NCI-H146 treated with DMSO at 0.1 percent for 48 hours (cell line): ENCODE measurements around the gene TUBA8.

Experiments
- DNase-seq: peaks from one replicate; lab custom pipeline; 2025; ENCODE audit not compliant: unreplicated experiment; lab: John Stamatoyannopoulos, UW

Gene TUBA8

DNA sequence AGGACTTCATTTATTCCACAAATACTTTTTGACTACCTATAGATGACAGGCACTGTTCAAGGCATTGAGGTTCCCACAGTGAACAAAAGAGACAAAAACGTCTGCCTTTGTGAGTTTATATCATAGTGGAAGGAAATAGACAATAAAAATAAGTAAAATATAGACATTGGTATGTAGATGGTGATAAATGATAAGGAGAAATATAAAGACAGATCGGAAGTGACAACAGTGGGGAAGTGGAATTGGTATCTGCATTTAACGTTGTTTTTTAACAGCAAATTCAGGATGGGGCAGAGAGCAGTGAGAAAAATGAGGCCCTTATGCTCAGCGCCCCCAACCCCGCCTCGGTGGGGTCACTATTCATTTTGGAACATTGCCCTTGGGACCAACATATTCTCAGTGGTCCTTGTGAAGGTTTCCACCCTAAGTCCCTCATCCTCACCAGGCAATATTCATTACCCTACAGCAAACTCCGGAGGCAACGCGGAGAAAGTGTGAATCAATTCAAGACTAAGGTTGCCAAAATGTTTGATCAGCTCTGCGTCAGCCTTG lies 33.4 kb upstream of the TUBA8 start:
- DNase-seq: no peak

DNA sequence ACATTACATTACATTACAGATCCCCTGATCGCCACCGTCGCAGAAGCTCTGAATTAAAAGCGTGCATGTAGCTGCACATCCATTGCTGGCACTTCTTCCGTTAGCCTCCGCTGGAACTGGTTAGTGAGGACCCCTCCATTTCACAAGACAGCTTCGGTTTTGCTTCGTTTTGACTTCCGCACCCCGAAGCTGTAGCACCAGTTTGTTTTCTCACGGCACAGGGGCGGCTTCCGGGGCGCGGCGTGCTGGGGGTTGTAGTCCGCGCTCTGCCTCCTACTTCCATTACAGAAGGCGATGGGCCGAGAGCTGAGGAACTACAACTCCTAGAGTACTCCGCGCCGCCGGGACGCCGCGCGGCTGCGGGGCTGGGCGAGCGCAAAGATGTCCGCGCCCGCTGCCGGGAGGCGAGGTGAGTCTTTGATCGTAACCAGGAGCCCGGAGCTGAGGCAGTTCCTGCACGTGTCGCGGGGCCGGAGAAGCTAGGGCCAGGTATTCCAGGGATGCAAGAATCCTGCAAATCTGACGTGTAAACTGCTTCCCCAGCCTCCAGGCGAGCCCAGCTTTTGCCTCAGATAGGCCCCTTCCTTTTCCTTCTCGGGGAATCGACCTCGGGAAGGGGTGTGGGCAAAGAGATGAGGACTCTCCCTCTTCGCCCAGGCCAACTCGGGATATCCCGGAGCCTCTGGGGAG lies 32.8 kb upstream of the TUBA8 start, which contains the start of gene PEX26:
Gene PEX26 (plus strand): TSS at position 352 of the 690 bp plus-strand sequence. CDS start 387 bp downstream, outside the sequence.
- DNase-seq: peak; percentile 77

DNA sequence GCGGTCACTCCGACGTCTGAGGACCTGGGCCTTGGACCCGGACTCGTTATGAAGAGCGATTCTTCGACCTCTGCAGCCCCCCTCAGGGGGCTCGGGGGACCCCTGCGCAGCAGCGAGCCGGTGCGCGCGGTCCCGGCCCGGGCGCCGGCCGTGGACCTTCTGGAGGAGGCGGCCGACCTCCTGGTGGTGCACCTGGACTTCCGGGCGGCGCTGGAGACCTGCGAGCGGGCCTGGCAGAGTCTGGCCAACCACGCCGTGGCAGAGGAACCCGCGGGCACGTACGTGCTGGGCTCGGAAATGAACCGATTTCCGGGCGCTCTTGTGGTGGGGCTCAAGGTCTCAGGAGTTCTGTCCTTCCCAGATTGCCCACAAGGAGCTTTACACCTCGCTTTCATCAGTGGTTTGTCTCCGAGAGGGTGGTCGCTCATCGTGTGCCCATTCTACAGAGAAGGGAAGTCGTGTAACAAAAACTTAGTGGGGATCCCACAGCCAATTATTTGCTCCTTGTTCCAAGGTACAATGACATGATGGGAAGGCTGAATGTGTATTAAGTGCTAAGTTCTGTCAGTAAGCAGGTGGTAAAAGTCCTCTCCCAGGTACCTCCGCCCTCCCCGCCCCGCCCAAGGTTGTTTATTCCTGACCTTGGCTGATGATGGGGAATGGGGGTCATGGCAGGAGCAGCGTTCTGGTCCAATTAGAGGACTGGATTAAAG lies 32.1 kb upstream of the TUBA8 start:
- no peak for DNase-seq

DNA sequence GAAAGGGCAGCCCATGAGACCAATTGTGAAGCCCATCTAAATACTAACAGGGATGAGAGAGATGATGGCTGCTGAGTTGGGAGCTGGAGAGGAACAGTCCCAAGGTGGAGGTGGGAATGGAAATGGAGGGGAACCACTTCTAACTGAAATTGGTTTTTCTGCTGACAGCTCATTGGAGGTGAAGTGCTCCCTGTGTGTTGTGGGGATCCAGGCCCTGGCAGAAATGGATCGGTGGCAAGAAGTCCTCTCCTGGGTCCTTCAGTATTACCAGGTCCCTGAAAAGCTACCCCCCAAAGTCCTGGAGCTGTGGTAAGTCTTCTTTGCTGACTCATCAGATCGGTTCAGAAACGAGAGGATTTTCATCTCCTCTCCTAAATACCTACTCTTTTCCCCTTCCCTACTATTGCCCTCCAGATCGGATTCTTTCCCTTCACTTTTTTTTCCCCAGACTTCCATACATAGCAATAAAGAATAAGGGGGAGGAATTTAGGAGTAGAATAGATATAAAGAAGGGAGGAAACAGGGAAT lies 30.8 kb upstream of the TUBA8 start:
- no peak for DNase-seq

DNA sequence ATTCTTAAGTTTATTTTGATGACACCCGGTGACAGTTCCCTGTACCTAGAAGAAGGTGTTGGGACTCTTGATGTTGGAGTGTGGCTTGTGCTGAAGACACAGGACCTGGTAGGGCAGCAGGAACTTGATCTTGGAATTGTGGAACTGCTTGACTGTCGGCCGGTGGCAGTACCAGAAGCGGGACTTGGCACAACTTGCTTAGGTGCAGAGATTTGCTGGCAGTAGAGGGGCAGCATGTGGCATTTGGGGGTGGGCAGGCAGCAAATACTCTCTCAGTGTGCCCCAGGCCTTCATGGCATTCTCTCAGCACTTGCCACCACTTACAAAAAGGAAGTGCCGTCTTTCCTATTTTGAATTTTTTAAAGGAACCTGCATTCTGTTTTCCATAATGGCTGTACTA lies 29.2 kb upstream of the TUBA8 start:
- DNase-seq: no peak

DNA sequence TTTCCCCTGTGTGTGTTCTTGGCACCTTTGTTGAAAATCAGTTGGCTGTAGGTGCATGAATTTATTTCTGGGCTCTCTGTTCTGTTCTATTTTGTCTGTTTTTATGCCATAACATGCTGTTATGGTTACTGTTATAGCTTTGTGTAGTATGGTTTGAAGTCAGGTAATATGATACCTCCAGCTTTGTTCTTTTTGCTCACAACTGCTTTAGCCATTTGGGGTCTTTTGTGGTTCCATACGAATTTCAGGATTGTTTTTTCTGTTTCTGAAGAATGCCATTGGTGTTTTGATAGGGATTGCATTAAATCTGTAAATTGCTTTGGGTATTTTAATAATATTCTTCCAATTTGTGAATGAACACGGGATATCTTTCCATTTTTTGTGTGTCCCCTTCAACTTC lies 28.1 kb upstream of the TUBA8 start:
- no peak for DNase-seq

DNA sequence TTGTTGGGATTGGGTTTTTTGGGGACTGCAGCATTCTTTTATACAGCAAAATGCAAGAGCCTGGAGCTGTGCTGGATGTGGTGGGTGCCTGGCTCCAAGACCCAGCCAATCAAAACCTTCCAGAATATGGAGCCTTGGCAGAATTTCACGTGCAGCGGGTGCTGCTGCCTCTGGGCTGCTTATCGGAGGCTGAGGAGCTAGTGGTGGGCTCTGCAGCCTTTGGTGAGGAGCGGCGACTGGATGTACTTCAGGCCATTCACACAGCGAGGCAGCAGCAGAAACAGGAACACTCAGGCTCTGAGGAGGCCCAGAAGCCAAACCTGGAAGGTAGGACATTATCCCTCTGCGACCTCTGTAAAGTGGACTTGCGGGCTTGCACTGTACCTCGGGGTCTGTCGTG lies 27.2 kb upstream of the TUBA8 start:
- no peak for DNase-seq

DNA sequence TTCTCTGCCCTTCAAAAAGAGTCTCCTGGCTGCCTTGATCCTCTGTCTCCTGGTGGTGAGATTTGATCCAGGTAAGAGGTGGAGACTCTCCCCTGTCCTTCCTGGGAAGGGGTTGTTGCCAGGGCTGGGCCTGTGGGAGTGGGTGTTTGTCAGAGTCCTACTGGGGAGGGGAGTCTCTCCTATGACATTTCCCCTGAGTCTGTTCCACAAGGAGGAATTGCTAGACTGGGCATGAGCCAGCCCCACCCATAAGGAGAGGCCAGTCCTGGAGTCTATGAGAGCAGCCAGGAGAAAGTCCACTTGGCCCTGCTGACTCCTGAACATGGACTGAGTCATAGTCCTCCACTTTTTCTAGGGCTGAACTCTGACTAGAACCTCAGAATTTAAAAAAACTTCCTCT lies 25.4 kb upstream of the TUBA8 start:
- DNase-seq: no peak

DNA sequence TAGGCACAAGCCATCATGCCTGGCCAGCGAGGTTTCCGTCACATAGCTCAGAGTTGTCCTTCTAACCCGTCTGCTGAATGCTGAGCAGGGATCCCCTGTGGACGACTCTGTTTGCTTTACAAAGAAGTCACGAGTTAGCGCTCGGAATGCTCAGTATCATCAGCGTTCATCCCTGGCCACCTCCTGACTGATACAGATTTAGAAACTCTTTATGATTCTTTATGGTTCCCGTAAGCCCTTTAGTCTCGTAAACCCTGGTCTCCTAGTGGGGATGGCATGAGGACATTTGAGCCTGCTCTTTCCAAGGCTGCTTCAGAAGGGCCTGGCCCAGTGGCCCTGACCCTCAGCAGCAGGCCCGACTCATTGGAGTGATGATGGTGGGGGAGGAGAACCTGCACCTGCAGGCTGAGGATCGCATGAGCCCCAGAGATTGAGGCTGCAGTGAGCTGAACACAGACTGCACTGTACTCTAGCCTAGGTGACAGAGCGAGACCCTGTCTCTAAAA lies 23.2 kb upstream of the TUBA8 start:
- DNase-seq: no peak

DNA sequence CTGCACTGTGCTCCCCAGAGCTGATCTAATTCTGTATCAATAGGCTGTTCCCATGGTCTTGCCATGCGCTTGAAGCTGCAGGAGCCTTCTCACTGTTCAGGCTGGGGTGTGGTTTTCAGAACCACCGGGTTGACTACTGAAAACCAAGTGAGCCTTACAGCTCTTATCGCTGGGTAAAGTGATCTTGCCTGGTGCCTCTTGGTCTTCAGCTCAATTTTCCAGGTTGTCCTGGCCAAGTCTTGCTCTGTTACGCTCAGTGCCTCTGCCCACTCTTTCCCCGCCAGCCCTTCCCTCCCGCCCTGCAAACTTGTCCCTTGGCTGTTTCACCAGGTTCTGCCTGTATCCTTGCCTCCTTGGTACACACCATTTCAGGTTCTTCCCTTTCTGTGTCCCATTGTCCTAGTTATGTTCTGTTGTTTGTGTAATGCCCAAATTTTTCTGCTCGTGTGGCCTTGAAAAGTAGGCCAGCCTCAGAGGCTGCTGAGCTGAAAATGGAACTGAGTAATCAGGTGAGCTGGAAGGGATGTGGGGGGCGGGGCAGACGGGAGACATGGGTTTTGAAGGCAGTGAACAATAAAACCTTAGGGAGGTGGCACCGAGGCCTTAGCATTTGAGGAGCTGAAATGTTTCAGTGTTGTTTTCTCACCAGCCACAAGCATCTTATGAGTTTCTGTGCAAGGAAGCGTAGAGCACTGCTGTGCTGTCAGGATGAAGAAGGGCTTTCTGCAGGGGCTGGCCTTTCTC lies 21.6 kb upstream of the TUBA8 start:
- DNase-seq: no peak

DNA sequence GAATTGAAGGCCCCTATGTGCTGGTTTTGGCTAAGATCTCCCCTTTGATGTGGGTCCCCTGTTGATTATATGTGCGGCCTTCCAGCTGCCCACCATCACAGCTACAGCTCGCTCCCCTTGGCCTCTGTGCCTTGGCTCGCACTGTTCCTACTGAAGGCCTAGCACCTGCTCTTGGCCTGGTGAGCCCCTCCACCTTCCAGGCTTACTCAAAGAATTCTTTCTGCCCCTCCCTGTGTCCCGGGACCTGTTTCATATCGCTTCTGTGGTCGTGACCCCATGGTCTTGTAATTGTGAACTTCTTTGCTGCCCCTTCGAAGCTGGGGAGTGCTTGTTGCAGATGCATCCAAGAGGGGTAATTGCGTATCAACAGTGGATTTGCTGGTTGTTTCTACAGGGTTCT lies 20.3 kb upstream of the TUBA8 start:
- no peak for DNase-seq

DNA sequence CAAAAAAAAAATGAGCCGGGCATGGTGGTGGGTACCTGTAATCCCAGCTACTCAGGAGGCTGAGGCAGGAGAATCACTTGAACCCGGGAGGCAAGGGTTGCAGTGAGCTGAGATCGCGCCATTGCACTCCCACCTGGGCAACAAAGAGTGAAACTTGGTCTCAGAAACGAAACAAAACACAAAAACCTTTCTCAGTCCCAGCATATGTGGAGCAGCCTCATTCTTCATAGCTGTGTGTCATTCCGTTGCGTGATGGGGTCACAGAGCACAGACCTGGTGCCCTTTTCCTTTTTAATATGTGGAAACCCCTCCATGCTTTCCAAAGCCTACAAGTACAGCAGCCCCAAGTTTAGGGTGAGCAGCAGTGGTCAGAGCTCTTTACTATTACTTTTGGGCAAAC lies 19.1 kb upstream of the TUBA8 start:
- DNase-seq: no peak

DNA sequence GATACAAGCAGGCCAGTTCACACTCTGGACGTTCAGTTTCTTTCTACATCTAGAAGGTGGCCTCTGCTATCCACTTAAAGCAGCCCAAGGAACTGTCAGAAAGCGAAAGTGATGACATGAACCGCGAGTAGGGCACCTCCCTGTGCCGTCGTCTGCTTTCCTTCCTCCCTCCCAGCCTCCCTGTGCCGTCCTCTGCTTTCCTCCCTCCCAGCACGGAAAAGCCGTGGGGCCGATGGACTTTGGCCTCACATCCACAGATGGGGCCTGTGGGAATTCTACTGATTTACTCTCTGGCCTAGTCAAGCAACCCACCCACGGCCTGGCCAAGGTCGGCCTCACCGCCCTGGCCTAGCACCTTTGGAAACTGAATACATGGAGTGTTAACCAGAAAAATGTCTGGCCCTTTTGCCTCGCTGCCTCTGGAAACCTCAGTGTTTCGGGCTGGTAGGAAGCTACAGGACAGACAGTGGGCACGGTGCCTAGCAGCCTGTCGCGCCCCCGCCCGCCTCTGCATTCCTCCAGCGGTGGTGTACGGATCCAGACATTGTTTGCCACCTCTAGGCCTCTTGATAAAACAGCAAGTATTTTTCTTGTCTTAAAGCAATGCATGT lies 18.6 kb upstream of the TUBA8 start:
- DNase-seq: no peak

DNA sequence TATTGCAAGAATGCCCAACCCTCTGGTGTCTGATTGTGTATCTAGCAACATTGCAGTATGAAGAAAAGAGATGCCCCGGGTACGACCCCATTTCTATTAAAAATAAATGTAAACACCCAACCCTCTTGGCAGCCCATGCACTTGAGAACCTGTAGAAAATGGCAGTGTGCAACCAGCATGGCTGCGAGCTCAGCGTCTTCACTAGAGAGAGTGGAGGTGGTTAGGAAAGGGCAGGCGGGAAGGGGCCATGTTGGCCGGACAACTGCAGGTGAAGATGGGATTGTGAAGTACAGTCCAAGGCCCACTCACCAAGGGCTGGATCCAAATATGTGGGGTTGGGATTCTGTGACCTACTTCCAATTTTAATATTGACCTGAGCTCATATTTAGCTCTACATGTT lies 16.9 kb upstream of the TUBA8 start:
- no peak for DNase-seq

DNA sequence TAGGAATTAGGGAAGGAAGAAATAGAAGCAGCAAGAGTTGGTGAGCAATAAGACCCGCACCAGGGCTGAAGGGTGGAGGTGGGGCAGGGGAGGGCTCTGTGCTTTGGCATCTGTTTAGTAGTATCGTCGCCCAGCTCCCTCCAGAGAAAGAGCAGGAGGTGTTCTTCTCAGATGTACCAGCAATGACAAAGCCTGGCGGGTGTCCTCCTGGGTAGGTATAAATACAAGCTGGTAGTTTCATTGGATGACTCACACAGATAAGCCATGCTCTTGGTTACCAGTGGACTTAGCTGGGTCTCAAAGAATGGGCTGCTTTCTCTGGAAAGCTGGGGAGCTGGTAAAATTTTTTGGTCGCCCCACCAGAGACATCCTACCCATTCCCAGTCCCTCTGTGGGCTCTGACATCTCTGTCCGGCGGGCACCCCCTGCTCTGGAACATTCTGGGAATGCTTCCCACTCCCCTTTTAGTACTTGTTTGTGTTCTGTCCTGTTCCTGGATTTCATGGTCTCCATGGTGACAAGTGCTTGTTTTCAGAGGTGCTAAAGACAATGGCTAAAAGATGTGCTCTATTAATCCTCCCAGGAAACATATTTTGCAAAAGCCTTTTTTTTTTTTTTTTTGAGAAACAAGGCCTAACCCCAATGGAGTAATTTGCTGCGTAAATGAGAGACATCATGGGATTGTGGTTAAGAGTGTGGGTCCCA lies 15.4 kb upstream of the TUBA8 start:
- no peak for DNase-seq

DNA sequence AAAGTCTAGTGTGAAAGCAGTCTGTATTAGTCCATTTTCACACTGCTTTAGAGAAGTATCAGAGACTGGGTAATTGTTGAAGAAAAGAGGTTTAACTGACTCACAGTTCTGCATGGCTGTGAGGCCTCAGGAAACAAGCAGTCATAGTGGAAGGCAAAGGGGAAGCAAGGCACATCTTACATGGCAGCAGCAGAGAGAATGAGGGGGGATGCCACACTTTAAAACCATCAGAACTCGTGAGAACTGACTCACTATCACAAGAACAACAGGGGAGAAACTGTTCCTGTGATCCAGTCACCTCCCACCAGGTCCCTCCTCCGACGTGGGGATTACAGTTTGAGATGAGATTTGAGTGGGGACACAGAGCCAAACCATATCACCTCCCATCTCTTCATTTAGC lies 13.8 kb upstream of the TUBA8 start:
- DNase-seq: no peak

DNA sequence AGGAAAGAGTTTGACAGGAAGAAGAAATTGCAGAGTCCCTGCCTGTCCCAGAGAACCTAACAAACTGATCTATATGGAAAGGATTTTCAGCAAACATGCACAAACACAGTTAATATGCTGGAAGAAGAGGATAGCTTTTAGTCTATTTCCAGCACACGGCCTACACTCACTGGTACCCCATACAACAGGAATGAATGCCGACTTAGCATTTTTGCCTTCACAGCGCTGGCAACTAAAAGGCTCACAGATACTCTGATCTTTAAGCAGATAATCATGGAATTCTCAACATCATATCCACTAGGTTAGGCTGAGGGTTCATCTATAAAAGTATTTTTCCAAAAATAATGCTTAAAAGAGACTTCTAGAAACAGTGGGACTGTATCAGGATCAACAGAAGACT lies 9.8 kb upstream of the TUBA8 start:
- DNase-seq: no peak

DNA sequence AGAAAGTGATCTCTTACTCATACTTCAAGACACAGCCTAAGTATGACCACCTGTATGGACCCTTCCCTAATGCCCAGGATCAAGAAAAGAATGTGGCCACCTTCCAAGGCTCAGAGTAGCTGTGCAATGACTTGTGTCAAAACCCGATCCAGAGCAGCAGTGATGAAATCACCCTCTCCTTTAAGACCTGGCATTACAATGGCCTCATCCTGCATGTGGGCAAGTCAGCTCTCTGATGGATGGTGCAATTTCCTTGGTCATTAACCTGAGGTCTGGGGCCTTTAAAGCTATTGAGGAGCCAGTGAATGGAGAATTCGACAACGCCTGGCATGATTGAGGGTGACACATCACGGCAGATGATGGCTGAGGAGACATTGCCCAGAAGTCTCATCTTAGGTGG lies 9.1 kb upstream of the TUBA8 start:
- no peak for DNase-seq

DNA sequence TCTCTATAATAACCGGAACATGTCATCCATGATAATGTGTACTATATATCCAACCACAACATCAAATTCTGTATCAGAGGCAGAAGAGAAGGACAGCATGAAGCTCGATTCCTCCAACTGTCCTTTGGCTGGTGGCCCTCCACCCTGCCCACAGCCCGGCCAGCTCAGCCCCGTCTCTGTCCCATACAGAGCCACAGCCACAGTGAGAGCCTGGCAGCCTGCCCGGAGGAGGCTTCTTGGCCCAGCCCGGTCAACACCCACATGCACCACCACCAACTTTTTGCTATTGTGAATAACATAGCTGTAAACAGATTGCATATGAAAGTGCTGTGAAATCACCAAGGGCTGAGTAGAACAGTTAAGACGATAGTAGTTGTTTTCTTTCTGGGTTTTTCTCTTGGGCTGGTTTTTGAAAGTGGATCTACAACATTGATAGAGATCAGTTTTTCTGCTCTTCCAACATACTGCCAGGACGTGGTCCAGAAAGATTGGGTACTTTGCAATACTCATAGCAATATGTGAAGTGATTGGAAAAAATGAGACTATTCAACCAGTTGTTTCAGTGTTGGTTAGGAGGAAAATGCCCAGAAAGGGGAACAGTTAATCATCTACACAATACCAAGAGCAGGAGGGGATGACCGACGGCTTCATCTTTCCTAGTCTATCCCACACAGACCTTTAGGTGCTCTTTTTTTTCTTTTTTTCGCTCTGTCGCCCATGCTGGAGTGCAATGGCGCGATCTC lies 6.9 kb upstream of the TUBA8 start:
- no peak for DNase-seq

DNA sequence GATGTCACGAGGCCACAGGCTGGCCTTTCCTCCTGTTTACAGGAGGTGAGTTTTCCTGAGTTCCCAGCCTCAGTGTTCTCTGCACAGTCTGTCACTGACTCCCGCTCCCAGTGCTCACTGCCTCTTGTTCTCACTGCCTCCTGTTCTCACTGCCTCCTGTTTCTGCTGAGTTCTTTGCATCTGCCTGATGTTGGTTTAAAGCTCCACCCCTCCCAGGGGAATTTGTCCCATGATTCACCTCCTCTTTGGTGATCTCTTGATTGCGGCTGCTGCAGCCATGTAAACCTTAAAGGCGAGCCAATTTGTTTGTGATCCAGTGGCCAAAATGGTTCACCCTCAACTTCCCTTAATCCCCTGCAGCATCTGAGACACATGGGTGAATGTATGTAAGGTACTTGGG lies 6.0 kb upstream of the TUBA8 start:
- DNase-seq: no peak
